ENCODE measurements around the gene LAMTOR2.

LAMTOR2 gene

GRCh38 chr1:156076609-156077429 lies 22.2 kb downstream of the LAMTOR2 start:
- no peak for DNase-seq

- DNase-seq: no peak
Observed at GRCh38 chr1:156077430-156077760, 22.8 kb downstream of the LAMTOR2 start.

- no peak for DNase-seq
Observed at GRCh38 chr1:156078728-156079127, 24.1 kb downstream of the LAMTOR2 start.

GRCh38 chr1:156079762-156080161 lies 25.2 kb downstream of the LAMTOR2 start:
- DNase-seq: no peak

- no peak for DNase-seq
Observed at GRCh38 chr1:156080241-156080862, 25.8 kb downstream of the LAMTOR2 start.

GRCh38 chr1:156080863-156081179 lies 26.2 kb downstream of the LAMTOR2 start:
- DNase-seq: no peak

- DNase-seq: no peak
Observed at GRCh38 chr1:156081180-156081916, 26.8 kb downstream of the LAMTOR2 start.

GRCh38 chr1:156081917-156082308 lies 27.3 kb downstream of the LAMTOR2 start:
- DNase-seq: no peak

GRCh38 chr1:156082309-156083091 lies 27.9 kb downstream of the LAMTOR2 start, which contains the start of gene MEX3A:
MEX3A (minus strand) TSS chr1:156082465; CDS start chr1:156081998, 467 bp downstream.
- DNase-seq: peak; percentile 71

GRCh38 chr1:156083800-156084790 lies 29.5 kb downstream of the LAMTOR2 start:
- no peak for DNase-seq

GRCh38 chr1:156086256-156086662 lies 31.7 kb downstream of the LAMTOR2 start:
- no peak for DNase-seq

- no peak for DNase-seq
Observed at GRCh38 chr1:156089704-156090103, 35.1 kb downstream of the LAMTOR2 start.

- no peak for DNase-seq
Observed at GRCh38 chr1:156090138-156090839, 35.7 kb downstream of the LAMTOR2 start.

GRCh38 chr1:156090840-156091188 lies 36.2 kb downstream of the LAMTOR2 start:
- DNase-seq: peak; percentile 96

GRCh38 chr1:156091610-156092009 lies 37.0 kb downstream of the LAMTOR2 start:
- no peak for DNase-seq

GRCh38 chr1:156095906-156096508 lies 41.4 kb downstream of the LAMTOR2 start:
- DNase-seq: no peak

- peak; percentile 91 for DNase-seq
Observed at GRCh38 chr1:156096640-156097391, 42.2 kb downstream of the LAMTOR2 start.

GRCh38 chr1:156097499-156098178 lies 43.1 kb downstream of the LAMTOR2 start:
- DNase-seq: no peak

GRCh38 chr1:156098784-156099183 lies 44.2 kb downstream of the LAMTOR2 start:
- DNase-seq: no peak

Data from CD4-positive, alpha-beta T cell treated with Interleukin-17A for 4 hours (primary cell).